AG09309 (cell line): ENCODE results near the gene SYT9.

Source experiments
- DNase-seq: peaks from one replicate; pipeline ENCODE4 v3.0.0-alpha.2; 2010; ENCODE audit warnings: low read depth
- H3K4me3 ChIP-seq: 2 replicates; pipeline ENCODE4 v1.5.1; 2011; ENCODE audit warnings: mild to moderate bottlenecking, low read depth, low read length, moderate library complexity; ENCODE audit not compliant: control insufficient read depth
- CTCF ChIP-seq: IDR thresholded peaks from 2 replicates; pipeline ENCODE4 v1.5.1; 2011; ENCODE audit warnings: mild to moderate bottlenecking, low read depth, low read length, inconsistent platforms; ENCODE audit not compliant: insufficient read depth, control insufficient read depth; ENCODE audit errors: missing control alignments

Gene SYT9

GRCh38 chr11:7498193-7498592, 246.5 kb downstream of the SYT9 start:
- no peak overlapping the region for H3K4me3 ChIP-seq
- DNase-seq: no peak
- no peak for TF ChIP-seq CTCF

GRCh38 chr11:7499081-7499480, 247.4 kb downstream of the SYT9 start:
- DNase-seq: no peak
- H3K4me3 ChIP-seq: no peak overlapping the region
- TF ChIP-seq CTCF: no peak

GRCh38 chr11:7500251-7500650, 248.5 kb downstream of the SYT9 start:
- no peak for DNase-seq
- H3K4me3 ChIP-seq: no peak overlapping the region
- no peak for TF ChIP-seq CTCF

- no peak overlapping the region for H3K4me3 ChIP-seq
- no peak for TF ChIP-seq CTCF
- DNase-seq: no peak
Observed at GRCh38 chr11:7501251-7501650, 249.5 kb downstream of the SYT9 start.

- TF ChIP-seq CTCF: no peak
- DNase-seq: no peak
- no peak overlapping the region for H3K4me3 ChIP-seq
Observed at GRCh38 chr11:7501894-7502293, 250.2 kb downstream of the SYT9 start.

GRCh38 chr11:7506243-7506642, 254.5 kb downstream of the SYT9 start:
- H3K4me3 ChIP-seq: no peak overlapping the region
- DNase-seq: no peak
- no peak for TF ChIP-seq CTCF

GRCh38 chr11:7508087-7508486, 256.4 kb downstream of the SYT9 start:
- no peak overlapping the region for H3K4me3 ChIP-seq
- DNase-seq: no peak
- no peak for TF ChIP-seq CTCF
